ENCODE results near the gene MAFG. TPM values are rescaled to one million over a fixed set of nuclear protein-coding genes. Genes with fewer than 3 reads are reported as not detected.

The MAFG gene
- total and polyA plus RNA-seq, 9 of the 15 experiments (the other 6 are each of a cell fraction or from before 2014, with no cell fraction given), result 1.1 to 58.1 (median 24.9) TPM

- no peak for TF ChIP-seq HINFP (tag; conservative IDR thresholded peaks at IDR 0.05; ENCODE audit: low read depth)
- TF ChIP-seq HMG20A (CRISPR knock-in tag; conservative IDR thresholded peaks at IDR 0.05), result no peak
- peak; percentile 80 for TF ChIP-seq BHLHE40 (IDR thresholded peaks at IDR 0.05; ENCODE audit: low read length)
- peak; percentile 97 for TF ChIP-seq RAD51 (IDR thresholded peaks at IDR 0.05; ENCODE audit: borderline replicate concordance, low read depth)
- TF ChIP-seq PHF8 (IDR thresholded peaks at IDR 0.05; ENCODE audit: borderline replicate concordance, low read length), result peak; percentile 52; the same call in 1 of the 2 replicates
- no peak for TF ChIP-seq NBN (IDR thresholded peaks at IDR 0.05; ENCODE audit: low read depth)
- peak; percentile 62; the same call in 1 of the 2 replicates for TF ChIP-seq KLF1 (tag; IDR thresholded peaks at IDR 0.05)
- no peak for TF ChIP-seq ZNF347 (CRISPR knock-in tag; IDR thresholded peaks at IDR 0.05; ENCODE audit: low read depth)
- no peak for TF ChIP-seq RERE (CRISPR knock-in tag; IDR thresholded peaks at IDR 0.05; ENCODE audit: borderline replicate concordance)
- TF ChIP-seq SETDB1 (IDR thresholded peaks at IDR 0.05; ENCODE audit: low read length), result no peak
- TF ChIP-seq CHD4 (IDR thresholded peaks at IDR 0.05; ENCODE audit: insufficient read depth, insufficient replicate concordance, low read depth, low read length, poor library complexity, severe bottlenecking), result peak; percentile 80
- peak; percentile 79 for TF ChIP-seq CCNT2 (IDR thresholded peaks at IDR 0.05; ENCODE audit: borderline replicate concordance, extremely low read depth, insufficient read length, low read depth, low read length)
- TF ChIP-seq ZFP1 (CRISPR knock-in tag; IDR thresholded peaks at IDR 0.05), result peak; percentile 37; the same call in 1 of the 2 replicates
- TF ChIP-seq FOXK1 (CRISPR knock-in tag; IDR thresholded peaks at IDR 0.05; ENCODE audit: borderline replicate concordance), result peak; percentile 83; the same call in 1 of the 2 replicates
- no peak for TF ChIP-seq SLC30A9 (CRISPR knock-in tag; IDR thresholded peaks at IDR 0.05)
- TF ChIP-seq RUNX1 (IDR thresholded peaks at IDR 0.05; ENCODE audit: low read depth), result no peak
- TF ChIP-seq TRIM28 (IDR thresholded peaks at IDR 0.05), result no peak
- peak; percentile 92 for TF ChIP-seq CREM (IDR thresholded peaks at IDR 0.05; ENCODE audit: low read depth)
- peak; percentile 14; the same call in 1 of the 2 replicates for TF ChIP-seq JUN (IDR thresholded peaks at IDR 0.05; ENCODE audit: borderline replicate concordance, low read depth, low read length)
- TF ChIP-seq JUN (CRISPR knock-in tag; IDR thresholded peaks at IDR 0.05; ENCODE audit: borderline replicate concordance), result peak; percentile 76; the same call in 1 of the 2 replicates
Observed at GRCh38 chr17:81927653-81928543, at the start of gene MAFG (continued).
